OCI-M2 (cell line): ENCODE measurements around the gene CLSTN2.

Experiments
- DNase-seq: peaks from one replicate; lab custom pipeline; 2025; ENCODE audit not compliant: unreplicated experiment; lab: John Stamatoyannopoulos, UW

Gene CLSTN2

DNA sequence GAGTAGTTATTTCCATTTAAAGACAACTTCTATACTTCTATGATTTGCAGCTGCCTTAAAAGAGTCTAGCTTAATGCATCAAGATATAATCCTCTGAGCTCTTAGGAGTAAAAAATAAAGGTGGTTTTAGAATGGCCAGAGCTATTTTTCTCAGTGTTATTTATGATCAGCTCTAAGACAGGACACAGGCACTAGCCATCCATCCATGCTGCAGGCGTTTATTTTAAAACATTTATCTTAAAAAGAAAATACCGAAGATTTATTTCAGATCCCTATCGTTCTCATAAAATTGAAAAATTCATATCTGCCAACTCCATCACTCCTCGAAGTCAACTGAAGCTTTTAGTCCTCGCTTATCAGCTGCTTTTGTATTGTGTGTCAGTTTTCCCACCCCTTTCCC, 243.5 kb downstream of the CLSTN2 start:
- DNase-seq: no peak

DNA sequence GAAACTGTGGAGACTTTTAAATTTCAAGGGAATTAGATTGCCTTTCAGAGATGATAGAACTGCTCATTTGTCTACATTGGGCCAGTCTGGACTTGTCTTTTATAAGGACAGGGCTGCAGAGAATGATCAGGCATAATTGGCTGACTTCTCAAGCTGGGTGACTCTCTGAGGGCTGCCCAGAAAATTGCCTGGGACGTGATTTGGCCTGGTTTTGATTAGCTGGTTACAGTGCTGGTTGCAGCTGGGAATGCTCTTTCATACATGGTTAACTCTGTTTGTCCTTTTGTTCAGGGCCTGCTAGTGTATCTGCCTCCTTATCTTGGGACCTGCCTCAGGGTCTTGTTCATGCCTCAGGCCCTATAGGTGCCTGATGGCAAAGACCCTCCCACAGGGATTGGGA, 245.6 kb downstream of the CLSTN2 start:
- no peak for DNase-seq

DNA sequence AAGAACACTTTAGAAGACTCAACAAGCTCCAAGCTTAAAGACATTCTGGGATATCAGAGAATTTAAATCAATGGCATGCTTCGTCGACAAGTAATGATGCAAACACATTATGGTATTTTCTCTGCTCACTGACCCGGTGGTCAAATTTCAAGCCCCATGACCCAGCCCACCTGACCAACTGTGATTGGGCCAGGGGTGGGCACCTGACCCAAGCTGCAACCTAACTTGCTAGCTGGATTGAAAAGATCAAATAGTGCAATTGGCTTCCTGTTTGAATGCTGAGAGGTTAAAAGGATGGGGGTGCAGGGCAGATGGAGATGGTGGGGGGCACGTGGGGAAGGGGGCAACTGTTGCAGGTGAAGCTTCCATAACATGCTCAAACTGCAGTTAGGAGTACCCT, 250.4 kb downstream of the CLSTN2 start:
- no peak for DNase-seq

DNA sequence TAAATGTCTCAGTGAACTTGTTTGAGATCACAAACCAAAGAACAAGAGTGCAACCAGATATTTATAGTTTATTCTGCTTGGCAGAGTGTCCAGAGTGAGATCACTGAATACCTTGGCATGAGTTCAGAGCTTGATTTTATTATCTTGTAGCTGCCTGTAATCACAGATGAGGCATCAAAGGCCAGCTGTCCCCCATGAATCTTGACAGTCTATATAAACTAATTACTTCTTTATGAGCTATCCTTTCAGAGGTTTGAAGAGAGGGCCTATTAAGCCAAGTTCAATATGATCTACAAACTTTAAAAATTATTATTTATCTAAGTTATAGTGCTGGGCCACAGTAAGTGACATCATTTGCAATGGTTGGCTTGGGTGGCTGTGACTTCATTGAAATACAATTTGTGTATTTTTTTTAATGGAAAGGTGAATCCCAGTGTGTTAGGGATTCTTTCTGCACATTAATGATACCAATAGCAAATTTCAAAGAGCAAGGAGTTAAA, 251.5 kb downstream of the CLSTN2 start:
- no peak for DNase-seq

DNA sequence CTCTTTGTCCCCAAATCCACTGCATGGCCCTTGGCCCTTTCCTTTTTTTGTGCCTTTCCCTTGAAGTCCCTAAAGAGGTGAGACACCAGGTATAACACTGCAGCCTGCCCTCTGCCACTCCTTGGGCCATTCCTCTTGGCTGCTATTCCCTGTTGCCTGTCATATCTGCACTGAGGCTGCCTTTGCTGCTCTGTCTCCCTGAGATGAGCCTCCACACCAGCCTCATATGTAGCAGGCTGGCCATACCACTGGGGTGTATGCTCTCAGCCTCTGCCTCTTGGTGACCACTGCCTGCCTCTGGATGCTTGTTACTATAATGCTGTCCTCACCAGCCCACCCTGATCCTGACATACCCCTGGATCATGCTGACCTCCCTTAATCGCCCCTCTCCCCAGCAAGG, 252.0 kb downstream of the CLSTN2 start:
- DNase-seq: no peak

DNA sequence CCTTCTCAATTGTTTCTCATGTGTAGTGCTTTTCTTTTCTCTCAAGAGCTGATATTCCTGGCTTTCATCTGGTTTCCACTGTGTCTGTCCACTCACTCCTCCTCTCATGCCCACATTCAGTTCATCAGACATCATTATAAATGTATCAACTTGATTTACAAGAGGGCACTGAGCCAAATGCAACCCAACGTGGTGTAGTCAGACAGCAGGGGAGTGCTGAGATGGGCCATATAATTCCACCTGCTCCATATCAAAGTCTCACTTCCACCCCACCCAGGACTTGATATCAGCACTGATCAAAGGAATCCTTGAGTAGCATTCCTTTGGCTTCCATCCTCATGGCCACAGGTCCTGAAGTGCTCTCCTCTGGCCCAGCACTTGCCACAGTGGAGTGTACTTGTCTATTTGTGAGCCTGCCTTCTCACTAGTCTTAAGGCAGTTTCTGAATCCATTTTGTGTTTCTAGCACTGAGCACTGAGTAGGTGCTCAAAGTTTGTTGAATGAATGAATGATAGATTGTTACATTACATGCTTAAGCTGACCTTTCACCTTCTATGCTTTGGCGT, 252.8 kb downstream of the CLSTN2 start:
- no peak for DNase-seq

DNA sequence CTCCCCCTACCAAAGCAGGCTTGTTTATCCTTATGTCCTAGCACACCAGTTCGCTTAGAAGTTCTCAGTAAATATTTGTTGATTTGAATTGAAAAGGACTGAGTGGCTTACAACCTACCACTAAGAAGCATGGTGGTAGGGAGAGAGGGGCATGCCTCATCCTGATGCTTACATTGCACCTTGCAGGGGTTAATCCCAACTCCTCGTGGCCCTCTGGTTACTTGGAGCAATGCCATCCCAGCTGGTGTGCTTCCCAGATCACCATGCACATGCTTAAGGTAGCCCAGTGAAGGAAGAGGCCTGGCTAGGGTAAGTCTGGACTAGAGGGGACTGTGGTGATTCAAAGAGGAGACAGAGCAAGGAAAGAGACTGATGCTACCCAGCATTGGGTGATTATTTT, 253.3 kb downstream of the CLSTN2 start:
- DNase-seq: no peak

DNA sequence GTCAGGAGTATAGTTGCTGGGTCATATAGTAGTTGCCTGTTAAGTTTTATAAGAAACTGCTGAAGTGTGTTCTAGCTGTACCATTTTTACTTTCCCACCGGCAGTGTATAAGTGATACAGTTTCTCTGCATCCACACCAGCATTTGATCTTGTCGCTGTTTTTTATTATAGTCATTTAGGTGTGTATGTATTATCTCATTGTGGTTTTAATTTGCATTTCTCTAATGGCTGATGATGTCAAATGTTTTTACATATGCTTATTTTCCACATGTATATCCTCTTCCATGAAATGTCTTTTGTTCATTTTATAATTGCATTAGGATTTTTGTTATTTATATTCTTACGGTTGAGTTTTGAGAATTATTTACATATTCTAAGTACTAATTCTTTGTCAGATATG, 254.3 kb downstream of the CLSTN2 start:
- DNase-seq: no peak

DNA sequence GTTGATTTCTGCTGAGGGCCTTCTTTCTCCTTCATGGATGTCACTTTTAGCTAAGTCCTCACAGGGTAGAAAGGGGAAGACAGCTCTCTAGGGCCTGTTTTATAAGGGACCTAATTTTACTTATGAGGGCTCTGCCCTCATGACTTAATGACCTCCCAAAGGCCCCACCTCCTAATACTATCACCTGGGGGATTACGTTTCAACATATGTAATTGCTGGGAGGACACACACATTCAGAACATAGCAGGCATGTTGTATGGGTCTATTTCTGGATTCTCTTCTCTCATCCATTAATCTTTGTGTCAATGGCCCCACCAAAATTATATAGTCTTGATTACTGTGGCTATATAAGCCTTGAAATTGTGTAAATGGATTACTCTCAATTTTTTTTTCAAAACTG, 255.0 kb downstream of the CLSTN2 start:
- no peak for DNase-seq

DNA sequence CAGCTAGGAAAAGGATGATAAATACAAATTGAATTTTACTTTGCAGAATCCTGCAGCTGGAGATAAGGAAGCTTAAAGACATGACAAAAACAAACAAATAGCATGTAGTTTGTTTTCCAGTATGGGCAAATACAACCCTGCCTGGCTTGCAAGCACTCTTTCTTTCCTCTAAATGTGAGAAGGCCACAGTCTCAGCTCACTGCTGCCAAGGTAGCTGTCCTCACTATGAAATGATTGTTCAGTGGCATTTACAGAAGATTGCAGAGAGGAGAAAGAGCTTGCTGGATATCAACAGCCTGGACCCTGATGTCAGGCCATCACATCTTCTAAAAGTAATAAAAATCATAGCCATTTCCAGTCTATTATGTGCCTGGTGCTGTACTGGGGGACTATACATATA, 262.0 kb downstream of the CLSTN2 start:
- no peak for DNase-seq

DNA sequence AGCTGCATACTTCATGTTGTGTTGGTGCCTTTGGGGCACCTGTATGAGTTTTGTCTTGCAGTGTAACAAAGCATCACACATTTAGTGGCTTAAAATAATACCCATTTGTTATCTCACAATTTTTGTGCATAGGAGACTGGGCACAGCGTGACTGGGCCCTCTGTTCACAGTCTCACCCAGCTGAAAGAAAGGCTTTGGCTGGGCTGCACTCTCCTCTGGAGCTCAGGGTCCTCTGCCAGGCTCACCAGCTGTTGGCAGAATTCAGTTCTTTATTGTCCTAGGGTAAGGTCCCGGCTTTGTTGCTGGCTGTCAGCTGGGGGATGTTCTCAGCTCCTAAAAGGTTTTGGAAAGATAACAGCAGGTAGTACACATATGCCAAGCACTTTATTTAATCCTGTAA, 263.3 kb downstream of the CLSTN2 start:
- DNase-seq: no peak

DNA sequence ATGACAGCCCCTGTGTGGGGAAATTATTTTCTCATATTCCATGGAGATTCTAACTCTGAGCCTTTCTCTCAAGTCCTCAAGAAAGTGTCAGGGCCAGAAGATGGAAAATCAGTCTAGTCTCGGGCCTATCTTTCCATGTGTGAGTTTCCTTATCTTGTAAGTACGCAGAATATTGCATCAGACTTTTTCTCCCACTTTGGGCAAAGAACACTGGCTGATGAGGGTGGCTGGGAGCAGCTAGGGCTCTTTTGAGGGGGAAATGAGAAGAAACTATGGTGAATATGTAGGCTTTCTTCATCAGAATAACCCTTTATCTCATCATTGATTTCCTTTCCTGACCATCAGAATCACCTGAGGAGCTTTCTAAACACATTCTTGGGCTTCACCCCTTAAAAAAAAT, 264.0 kb downstream of the CLSTN2 start:
- DNase-seq: no peak

DNA sequence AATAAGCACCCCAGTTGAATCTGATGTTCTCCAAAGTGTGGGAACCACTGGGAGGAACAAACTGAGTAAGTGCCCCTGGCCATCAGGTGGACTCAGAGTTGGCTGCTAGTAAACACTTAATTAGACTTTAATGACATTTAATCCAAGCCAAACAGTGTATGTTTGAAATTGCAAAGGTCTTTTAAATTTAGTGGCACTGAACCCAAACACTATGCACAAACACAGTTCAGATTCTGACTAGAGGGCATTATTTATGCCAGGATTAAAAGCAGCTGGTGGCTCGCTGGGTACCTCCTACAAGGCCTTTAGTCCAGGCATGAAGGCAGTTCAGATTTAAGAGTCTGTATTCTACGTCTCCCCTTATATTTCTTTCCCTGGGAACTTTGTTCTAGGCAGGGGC, 264.8 kb downstream of the CLSTN2 start:
- DNase-seq: no peak

DNA sequence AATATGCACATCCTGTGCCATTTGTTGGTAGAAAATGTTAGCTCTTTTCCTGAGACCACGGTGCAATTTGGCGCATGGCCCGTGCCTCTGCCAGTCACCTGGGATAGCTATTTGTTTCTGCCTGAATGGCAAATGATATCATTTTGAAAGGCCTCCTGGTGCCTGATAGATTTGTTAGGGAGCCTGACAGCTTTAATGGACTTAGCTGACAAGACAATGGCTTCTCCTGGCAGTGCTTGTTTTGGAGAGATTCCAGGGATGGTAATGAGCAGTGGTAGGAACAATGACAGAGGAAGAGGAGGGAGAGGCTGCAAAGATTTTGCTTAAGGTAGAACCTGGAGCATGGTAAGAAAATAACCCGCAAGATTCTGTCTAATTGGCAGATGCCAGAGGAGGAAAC, 268.5 kb downstream of the CLSTN2 start:
- DNase-seq: no peak

DNA sequence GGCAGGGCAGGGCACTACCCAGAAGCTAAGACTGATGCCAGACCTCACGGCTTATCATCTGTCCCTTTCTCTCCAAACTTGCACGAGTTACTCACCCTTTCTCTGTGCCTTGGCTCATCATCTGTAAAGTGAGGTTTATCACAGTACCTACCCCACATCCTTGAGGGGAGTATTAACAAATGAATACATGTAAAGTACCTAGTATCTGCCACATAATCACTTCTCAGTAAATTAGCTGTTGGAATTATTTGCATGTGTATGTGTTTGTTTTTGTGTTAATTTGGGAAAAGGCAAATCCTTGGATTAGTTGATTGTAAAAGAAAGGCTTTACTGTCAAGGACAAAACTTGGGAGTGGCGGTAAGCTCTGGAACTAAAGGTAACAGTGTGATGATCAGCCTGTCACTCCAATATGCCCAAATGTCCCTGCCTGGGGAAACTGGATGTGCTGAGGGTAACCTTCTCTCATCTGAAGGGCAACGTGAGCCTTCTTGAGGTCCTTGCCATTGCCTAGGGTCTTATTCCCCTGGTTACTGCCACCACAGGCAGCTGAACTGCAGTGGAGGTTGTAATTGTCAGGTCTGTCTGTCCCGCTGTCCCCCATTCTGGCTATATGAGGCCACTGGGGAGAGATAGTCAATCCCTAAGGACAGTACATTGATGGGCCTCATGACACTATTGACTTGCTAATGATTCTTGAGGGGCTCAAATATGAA, 269.4 kb downstream of the CLSTN2 start:
- DNase-seq: no peak

DNA sequence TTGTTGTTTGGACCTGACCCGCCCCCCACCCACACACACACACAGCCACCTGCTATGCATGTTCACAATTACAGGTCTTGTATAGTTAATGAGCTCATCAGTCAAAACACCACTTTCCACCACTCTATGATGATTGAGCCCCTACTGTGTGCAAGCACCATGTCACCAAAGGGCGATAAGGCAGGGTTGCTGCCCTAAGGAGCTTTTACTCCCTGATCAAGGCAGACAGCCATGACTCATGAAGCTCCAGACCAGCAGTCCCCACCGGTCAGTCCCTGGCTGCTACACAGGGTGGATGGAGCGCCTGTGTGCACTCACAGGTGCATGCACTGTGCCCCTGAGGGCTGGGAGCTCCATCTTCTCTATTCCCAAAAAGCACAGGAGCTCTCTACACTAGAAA, 270.6 kb downstream of the CLSTN2 start:
- no peak for DNase-seq

DNA sequence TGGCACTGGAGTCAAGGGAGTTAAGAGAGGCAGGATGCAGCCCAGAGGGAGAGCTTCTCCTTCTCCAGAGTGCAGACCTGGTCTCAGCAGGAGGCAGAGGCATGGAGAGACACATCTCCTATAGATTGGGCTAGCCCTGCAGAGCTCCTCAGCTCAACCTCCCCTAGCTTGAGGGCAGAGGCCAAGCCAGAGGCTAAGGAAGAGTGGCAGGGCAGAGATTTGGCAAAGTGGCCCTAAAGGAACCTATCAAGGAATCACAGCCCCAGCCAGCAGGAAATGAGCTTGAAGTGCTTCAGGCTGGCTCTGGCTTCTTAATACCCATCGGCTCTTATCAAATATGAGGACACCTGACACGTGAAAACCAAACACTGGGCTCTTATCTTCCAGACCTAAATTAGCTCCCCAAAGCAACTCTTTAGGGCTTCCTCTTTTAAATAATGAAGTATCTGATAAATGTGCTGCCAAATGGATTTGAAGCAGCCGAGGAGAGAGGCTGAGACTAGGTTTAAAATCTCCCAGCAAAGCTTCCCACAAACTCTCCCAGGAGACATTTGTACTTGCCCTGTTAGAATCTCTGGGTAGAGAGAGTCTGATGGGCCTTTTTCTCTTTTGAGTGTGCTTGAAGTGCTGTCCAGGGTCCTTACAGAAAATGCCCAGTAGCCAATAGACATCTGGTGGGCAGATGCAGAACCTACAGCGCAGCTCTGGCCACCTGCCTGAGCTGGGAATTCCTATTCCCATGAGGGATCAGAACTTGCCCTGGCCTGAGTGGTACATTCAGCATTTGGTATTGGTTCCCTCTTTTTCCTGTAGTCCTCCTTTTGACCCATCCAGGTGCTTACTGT, 271.4 kb downstream of the CLSTN2 start:
- DNase-seq: no peak

DNA sequence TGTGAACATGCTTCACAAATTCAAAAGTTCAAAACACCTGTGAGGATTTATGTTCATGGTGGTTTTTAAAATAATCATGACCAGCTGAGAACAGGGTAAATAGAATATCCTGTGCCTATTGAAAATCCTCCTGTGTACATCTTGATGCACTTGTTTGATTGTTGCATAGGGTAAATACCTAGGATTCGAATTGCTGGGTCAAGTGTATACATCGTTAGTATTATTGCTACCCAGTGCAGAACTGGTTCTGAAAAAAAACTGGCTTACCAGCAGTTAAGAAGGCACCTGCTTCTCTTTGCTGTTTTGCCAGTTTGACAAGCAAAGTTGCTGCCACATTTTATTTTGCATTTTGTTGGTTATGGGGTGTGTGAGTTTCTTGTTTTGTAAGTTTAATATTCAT, 272.6 kb downstream of the CLSTN2 start:
- no peak for DNase-seq

DNA sequence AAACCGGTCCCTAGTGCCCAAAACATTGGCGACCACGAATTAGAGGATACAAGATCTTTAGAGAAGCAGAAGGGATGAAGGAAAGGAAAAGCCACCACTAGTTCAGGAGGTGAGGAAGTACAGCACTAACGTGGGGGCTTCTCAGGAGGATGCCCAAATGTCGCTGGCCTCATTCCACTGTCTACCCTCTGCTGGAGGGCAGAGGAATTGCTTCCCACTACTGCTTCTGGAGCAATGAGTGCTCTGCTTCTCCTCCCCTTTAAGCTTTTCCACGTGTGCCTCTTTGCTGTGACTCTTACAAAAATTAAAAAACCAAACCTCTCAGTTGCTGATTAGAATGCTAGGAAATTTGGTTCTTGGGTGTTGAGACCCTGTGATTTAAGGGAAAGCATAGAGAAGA, 281.3 kb downstream of the CLSTN2 start:
- no peak for DNase-seq

DNA sequence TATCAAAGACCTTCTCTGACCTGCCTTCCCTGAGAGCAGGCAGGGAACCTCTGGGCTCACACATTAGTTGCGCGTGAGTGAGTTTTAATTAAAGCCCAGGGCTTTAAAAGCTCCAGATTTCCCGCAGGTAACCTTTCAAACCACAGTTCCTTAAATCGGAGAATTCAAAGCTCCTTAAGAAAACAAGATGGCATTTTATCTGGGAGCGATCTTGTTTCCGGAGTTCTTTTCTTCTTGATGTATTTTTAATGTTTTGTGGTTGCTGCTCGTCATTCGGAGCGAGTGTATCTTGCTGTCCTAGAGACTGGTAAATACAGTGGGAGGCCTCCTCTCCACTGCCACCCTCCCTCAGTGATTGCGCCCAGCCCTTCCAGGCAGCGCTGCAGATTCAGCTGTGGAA, 284.3 kb downstream of the CLSTN2 start:
- no peak for DNase-seq

DNA sequence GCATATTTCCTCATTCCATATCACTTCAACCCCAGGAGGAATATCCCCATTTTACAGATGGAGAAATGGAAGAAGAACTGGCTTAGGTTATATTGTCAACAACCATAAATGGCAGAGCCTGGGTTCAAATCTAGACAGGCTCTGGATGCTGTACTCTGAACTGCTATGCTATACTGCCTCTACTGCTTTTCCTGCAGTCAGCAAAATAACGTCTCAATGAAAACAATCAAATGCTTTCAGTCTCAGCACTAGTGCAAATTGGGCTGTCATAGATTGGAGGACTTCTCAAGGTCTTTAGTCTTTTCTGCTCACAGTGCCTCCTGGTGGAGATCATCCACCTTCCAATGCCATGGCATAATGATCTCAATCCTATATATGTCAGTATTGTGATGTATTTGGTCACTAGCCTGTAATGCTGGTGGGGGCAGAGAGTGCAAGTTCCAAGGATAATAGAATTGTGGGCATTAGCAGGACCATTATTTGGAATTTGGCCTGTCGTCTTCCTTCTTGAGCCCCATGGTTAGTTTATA, 285.0 kb downstream of the CLSTN2 start:
- DNase-seq: no peak

DNA sequence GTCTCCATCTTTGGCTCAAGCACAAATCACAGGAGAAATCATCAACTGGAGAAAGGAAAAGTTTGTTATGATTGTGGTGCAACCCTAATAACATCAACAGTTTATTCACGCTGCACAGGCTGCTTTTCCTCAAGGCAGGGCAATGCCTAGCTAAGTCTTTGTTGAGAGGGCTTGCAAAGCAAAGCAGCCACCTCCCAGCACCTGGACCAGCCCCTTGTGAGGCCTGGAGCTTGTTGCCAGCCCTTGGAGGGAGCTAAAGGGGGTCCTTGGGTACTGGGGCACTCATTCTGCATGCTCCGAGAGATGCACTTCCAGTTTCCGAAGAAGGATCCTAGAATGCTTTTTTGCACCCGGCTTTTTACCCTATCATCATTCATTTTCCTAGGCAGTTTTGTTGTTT, 288.2 kb downstream of the CLSTN2 start:
- DNase-seq: no peak
